ENCODE data around the gene WASF3. TPM values are rescaled to one million over a fixed set of nuclear protein-coding genes. Genes with fewer than 3 reads are reported as not detected.

The WASF3 gene
- 0.07 TPM in 1 of 2 replicates, not detected in the other for total RNA-seq

- intact Hi-C loops (cut with micrococcal nuclease) = no loop called here
Measured at GRCh38 chr13:26557393-26558073, at the start of gene WASF3. Gene WASF3 (plus strand): TSS chr13:26557683. CDS start chr13:26642271, 84,588 bp downstream.

GRCh38 chr13:26508885-26509284 lies 48.6 kb upstream of the WASF3 start:
- intact Hi-C loops (cut with micrococcal nuclease) = no loop called here

GRCh38 chr13:26509491-26509890 lies 48.0 kb upstream of the WASF3 start:
- intact Hi-C loops (cut with micrococcal nuclease) = no loop called here

- intact Hi-C loops (cut with micrococcal nuclease) = no loop called here
Measured at GRCh38 chr13:26513931-26514330, 43.6 kb upstream of the WASF3 start.

GRCh38 chr13:26515721-26516120 lies 41.8 kb upstream of the WASF3 start:
- intact Hi-C loops (cut with micrococcal nuclease) = no loop called here

- intact Hi-C loops (cut with micrococcal nuclease) = no loop called here
Measured at GRCh38 chr13:26517936-26518335, 39.5 kb upstream of the WASF3 start.

- intact Hi-C loops (cut with micrococcal nuclease) = no loop called here
Measured at GRCh38 chr13:26518451-26518959, 39.0 kb upstream of the WASF3 start.

GRCh38 chr13:26522571-26522970 lies 34.9 kb upstream of the WASF3 start:
- intact Hi-C loops (cut with micrococcal nuclease) = no loop called here

- intact Hi-C loops (cut with micrococcal nuclease) = no loop called here
Measured at GRCh38 chr13:26523007-26523406, 34.5 kb upstream of the WASF3 start.

GRCh38 chr13:26525528-26525927 lies 32.0 kb upstream of the WASF3 start:
- intact Hi-C loops (cut with micrococcal nuclease) = no loop called here

GRCh38 chr13:26526702-26527216 lies 30.7 kb upstream of the WASF3 start:
- intact Hi-C loops (cut with micrococcal nuclease) = no loop called here

- intact Hi-C loops (cut with micrococcal nuclease) = no loop called here
Measured at GRCh38 chr13:26528527-26528926, 29.0 kb upstream of the WASF3 start.

- intact Hi-C loops (cut with micrococcal nuclease) = no loop called here
Measured at GRCh38 chr13:26529441-26529840, 28.0 kb upstream of the WASF3 start.

GRCh38 chr13:26531742-26532141 lies 25.7 kb upstream of the WASF3 start:
- intact Hi-C loops (cut with micrococcal nuclease) = no loop called here

GRCh38 chr13:26534036-26534726 lies 23.3 kb upstream of the WASF3 start:
- intact Hi-C loops (cut with micrococcal nuclease) = no loop called here

GRCh38 chr13:26538363-26539317 lies 18.8 kb upstream of the WASF3 start:
- intact Hi-C loops (cut with micrococcal nuclease) = no loop called here

GRCh38 chr13:26539738-26540292 lies 17.7 kb upstream of the WASF3 start:
- intact Hi-C loops (cut with micrococcal nuclease) = no loop called here

GRCh38 chr13:26540334-26540733 lies 17.1 kb upstream of the WASF3 start:
- intact Hi-C loops (cut with micrococcal nuclease) = no loop called here

- intact Hi-C loops (cut with micrococcal nuclease) = no loop called here
Measured at GRCh38 chr13:26541041-26541440, 16.4 kb upstream of the WASF3 start.

GRCh38 chr13:26541678-26542568 lies 15.6 kb upstream of the WASF3 start:
- intact Hi-C loops (cut with micrococcal nuclease) = no loop called here

All from T-helper 1 cell treated with Interleukin-12 subunit alpha and Interleukin-12 subunit beta and Interleukin-4 antibody, amounts not matched to agents 30 ng/mL and 1 ng/mL, for 36 hours (primary cell).